HEK293T (cell line): ENCODE data around the gene CTTNBP2.
"Not testable (repeated sequence)": the region's sequence is repeated elsewhere in the genome, so short reads cannot be mapped to it uniquely, and the experiment has no call there.

Experiments used
- CTCF ChIA-PET: fragments of 350-600 bp; formaldehyde crosslinking; extraction: SDS; loops from one replicate; lab custom pipeline; 2021; ENCODE audit warnings: antibody characterized with exemption, inconsistent platforms; lab: Yijun Ruan, JAX
- POLR2A ChIA-PET: fragments of 350-600 bp; formaldehyde crosslinking; extraction: SDS; loops from one replicate; lab custom pipeline; 2020; ENCODE audit warnings: antibody characterized with exemption, inconsistent platforms; lab: Yijun Ruan, JAX
- DNase-seq: peaks from one replicate; pipeline ENCODE4 v3.0.0; 2012; ENCODE audit warnings: mixed read lengths; ENCODE audit errors: extremely low spot score
- ARNT ChIP-seq: fragments of 450-650 bp; IDR thresholded peaks from 2 replicates; pipeline ENCODE4 v1.6.1; 2017; ENCODE audit warnings: mild to moderate bottlenecking
- BHLHE40 ChIP-seq: fragments of 450-650 bp; IDR thresholded peaks from 2 replicates; pipeline ENCODE4 v1.6.1; 2016; ENCODE audit warnings: mild to moderate bottlenecking, moderate library complexity, borderline replicate concordance
- CTBP1 ChIP-seq: fragments of 450-650 bp; IDR thresholded peaks from 2 replicates; pipeline ENCODE4 v1.6.1; 2016; ENCODE audit warnings: borderline replicate concordance
- ELF4 ChIP-seq: fragments of 450-650 bp; IDR thresholded peaks from 2 replicates; pipeline ENCODE4 v1.6.1; 2017; ENCODE audit warnings: antibody characterized with exemption
- FOXA1 ChIP-seq: fragments of 450-650 bp; IDR thresholded peaks from 2 replicates; pipeline ENCODE4 v1.6.1; 2016; ENCODE audit warnings: mild to moderate bottlenecking
- FOXK2 ChIP-seq: fragments of 450-650 bp; IDR thresholded peaks from 2 replicates; pipeline ENCODE4 v1.6.1; 2016; ENCODE audit warnings: mild to moderate bottlenecking
- FOXM1 ChIP-seq: fragments of 450-650 bp; IDR thresholded peaks from 2 replicates; pipeline ENCODE4 v1.6.1; 2017; ENCODE audit warnings: mild to moderate bottlenecking, borderline replicate concordance
- HDGF ChIP-seq: fragments of 450-650 bp; IDR thresholded peaks from 2 replicates; pipeline ENCODE4 v1.6.1; 2017; ENCODE audit warnings: antibody characterized with exemption, borderline replicate concordance
- L3MBTL2 ChIP-seq: fragments of 450-650 bp; conservative IDR thresholded peaks from 2 replicates; pipeline ENCODE4 v1.6.1; 2016; ENCODE audit warnings: mild to moderate bottlenecking
- LEF1 ChIP-seq: fragments of 450-650 bp; IDR thresholded peaks from 2 replicates; pipeline ENCODE4 v1.6.1; 2017; ENCODE audit warnings: mild to moderate bottlenecking, borderline replicate concordance
- NFRKB ChIP-seq: fragments of 450-650 bp; IDR thresholded peaks from 2 replicates; pipeline ENCODE4 v1.6.1; 2016; ENCODE audit warnings: mild to moderate bottlenecking, moderate library complexity
- PKNOX1 ChIP-seq: fragments of 450-650 bp; IDR thresholded peaks from 2 replicates; pipeline ENCODE4 v1.6.1; 2016
- SP1 ChIP-seq: fragments of 450-650 bp; IDR thresholded peaks from 2 replicates; pipeline ENCODE4 v1.6.1; 2017
- SUZ12 ChIP-seq: fragments of 450-650 bp; IDR thresholded peaks from 2 replicates; pipeline ENCODE4 v1.6.1; 2016; ENCODE audit warnings: mild to moderate bottlenecking
- TARDBP ChIP-seq: fragments of 450-650 bp; IDR thresholded peaks from 2 replicates; pipeline ENCODE4 v1.6.1; 2016
- ZNF384 ChIP-seq: fragments of 450-650 bp; IDR thresholded peaks from 2 replicates; pipeline ENCODE4 v1.6.1; 2016

Gene CTTNBP2

GRCh38 chr7:117711556-117711955 lies 161.7 kb downstream of the CTTNBP2 start:
- CTCF ChIA-PET = no interaction called here
- no peak for DNase-seq

GRCh38 chr7:117708173-117708572 lies 165.1 kb downstream of the CTTNBP2 start:
- POLR2A ChIA-PET, CTCF ChIA-PET: not testable (repeated sequence)

More at GRCh38 chr7:117711556-117711955, 161.7 kb downstream of the CTTNBP2 start:
- POLR2A ChIA-PET = no interaction called here
- TF ChIP-seq TARDBP (no peak), HDGF (no peak), ZNF384 (no peak), ELF4 (no peak), FOXK2 (no peak), NFRKB (no peak), ARNT (no peak)

GRCh38 chr7:117707080-117707479 lies 166.2 kb downstream of the CTTNBP2 start:
- no peak for TF ChIP-seq NFRKB
- no peak for TF ChIP-seq ELF4
- no peak for TF ChIP-seq TARDBP
- no peak for TF ChIP-seq CTBP1
- TF ChIP-seq SP1 = no peak
- TF ChIP-seq L3MBTL2 = no peak
- no peak for TF ChIP-seq ZNF384
- ChIA-PET CTCF (no interaction called here), POLR2A (no interaction called here)
- no peak for DNase-seq

More at GRCh38 chr7:117708173-117708572, 165.1 kb downstream of the CTTNBP2 start:
- not testable (repeated sequence) for DNase-seq

- ChIA-PET CTCF (no interaction called here), POLR2A (no interaction called here)
- TF ChIP-seq BHLHE40 (no peak), L3MBTL2 (no peak), ARNT (no peak), ELF4 (no peak), FOXA1 (no peak), FOXM1 (no peak), FOXK2 (no peak), LEF1 (no peak), NFRKB (no peak), ZNF384 (no peak), CTBP1 (no peak), HDGF (no peak), SUZ12 (no peak), SP1 (no peak), PKNOX1 (no peak), TARDBP (no peak)
- no peak for DNase-seq
Measured at GRCh38 chr7:117706210-117706609, 167.0 kb downstream of the CTTNBP2 start.

- ChIA-PET CTCF (no interaction called here), POLR2A (no interaction called here)
- DNase-seq = no peak
- TF ChIP-seq SUZ12 (no peak), ARNT (no peak), FOXK2 (no peak), PKNOX1 (no peak), ZNF384 (no peak), SP1 (no peak), ELF4 (no peak), BHLHE40 (no peak), FOXA1 (no peak), NFRKB (no peak), CTBP1 (no peak), FOXM1 (no peak), LEF1 (no peak), L3MBTL2 (no peak), TARDBP (no peak), HDGF (no peak)
Measured at GRCh38 chr7:117705630-117706029, 167.6 kb downstream of the CTTNBP2 start.

GRCh38 chr7:117704063-117704462 lies 169.2 kb downstream of the CTTNBP2 start:
- TF ChIP-seq FOXK2 = no peak
- no peak for TF ChIP-seq FOXM1
- no peak for TF ChIP-seq ZNF384
- TF ChIP-seq L3MBTL2 = no peak
- no peak for TF ChIP-seq HDGF
- TF ChIP-seq NFRKB = no peak
- TF ChIP-seq ARNT = no peak
- TF ChIP-seq TARDBP = no peak
- no peak for TF ChIP-seq LEF1
- TF ChIP-seq SUZ12 = no peak
- no peak for TF ChIP-seq CTBP1
- no peak for TF ChIP-seq FOXA1
- TF ChIP-seq ELF4 = no peak
- DNase-seq = no peak
- ChIA-PET POLR2A (no interaction called here), CTCF (no interaction called here)

GRCh38 chr7:117698018-117698417 lies 175.2 kb downstream of the CTTNBP2 start:
- POLR2A ChIA-PET = no interaction called here
- CTCF ChIA-PET = no interaction called here
- DNase-seq = no peak
- TF ChIP-seq BHLHE40 (no peak), PKNOX1 (no peak), SP1 (no peak), HDGF (no peak), SUZ12 (no peak)
